AG09309 (cell line): Measurements from ENCODE around the gene TRIM24.

Experiments used
- DNase-seq: peaks from one replicate; pipeline ENCODE4 v3.0.0-alpha.2; 2010; ENCODE audit warnings: low read depth
- H3K4me3 ChIP-seq: 2 replicates; pipeline ENCODE4 v1.5.1; 2011; ENCODE audit warnings: mild to moderate bottlenecking, low read depth, low read length, moderate library complexity; ENCODE audit not compliant: control insufficient read depth
- CTCF ChIP-seq: IDR thresholded peaks from 2 replicates; pipeline ENCODE4 v1.5.1; 2011; ENCODE audit warnings: mild to moderate bottlenecking, low read depth, low read length, inconsistent platforms; ENCODE audit not compliant: insufficient read depth, control insufficient read depth; ENCODE audit errors: missing control alignments

TRIM24 gene

DNA sequence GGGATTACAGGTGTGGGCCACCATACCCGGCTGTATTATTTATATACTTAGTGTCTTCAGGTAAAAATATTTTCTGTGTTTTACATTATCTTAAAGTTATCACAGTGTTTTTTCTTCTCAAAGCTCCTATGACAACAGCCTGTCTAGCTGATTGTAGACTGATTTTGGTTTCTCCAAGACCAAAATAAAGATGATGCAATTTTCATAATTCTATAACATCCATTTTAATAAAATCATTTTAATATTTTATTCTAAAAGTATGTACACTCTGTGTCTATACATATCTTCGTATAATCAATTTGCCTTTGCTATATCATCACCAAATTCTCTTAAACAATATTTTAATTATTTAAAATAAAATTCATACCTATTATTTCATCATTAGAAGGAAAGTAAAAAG, 108.6 kb downstream of the TRIM24 start:
- no peak overlapping the region for H3K4me3 ChIP-seq
- DNase-seq: no peak
- TF ChIP-seq CTCF: no peak

DNA sequence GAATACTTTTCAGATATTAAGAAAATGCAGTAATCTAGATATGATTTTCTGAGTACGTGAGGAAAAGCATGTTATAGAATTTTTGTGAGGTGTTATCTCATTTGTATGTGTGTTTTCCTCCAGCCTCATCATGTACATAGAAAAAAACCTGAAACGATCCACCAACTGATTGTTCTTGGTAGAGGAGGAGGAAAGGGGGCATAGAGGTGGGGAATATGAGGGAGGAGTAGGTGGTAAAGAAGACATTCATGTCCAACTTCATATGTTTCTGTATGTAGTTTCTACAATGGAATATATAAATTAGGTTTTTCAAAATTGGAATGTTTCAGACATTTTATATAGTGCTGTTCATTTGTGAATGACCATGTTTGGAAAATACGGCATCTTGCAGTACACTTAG, 109.4 kb downstream of the TRIM24 start:
- H3K4me3 ChIP-seq: no peak overlapping the region
- TF ChIP-seq CTCF: no peak

DNA sequence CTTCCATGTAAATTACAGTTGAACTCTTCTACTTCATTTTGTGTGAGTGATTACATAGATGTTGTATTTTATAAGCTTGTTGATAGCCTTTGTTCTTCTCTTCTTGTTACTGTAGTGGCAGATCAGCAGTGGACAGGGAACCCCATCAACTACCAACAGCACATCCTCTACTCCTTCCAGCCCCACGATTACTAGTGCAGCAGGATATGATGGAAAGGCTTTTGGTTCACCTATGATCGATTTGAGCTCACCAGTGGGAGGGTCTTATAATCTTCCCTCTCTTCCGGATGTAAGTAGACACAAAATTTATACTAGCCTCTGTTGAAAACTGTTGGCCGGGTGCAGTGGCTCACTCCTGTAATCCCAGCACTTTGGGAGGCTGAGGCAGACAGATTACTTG, 110.7 kb downstream of the TRIM24 start:
- no peak overlapping the region for H3K4me3 ChIP-seq
- no peak for TF ChIP-seq CTCF
- DNase-seq: no peak

More for the DNA sequence above, 109.4 kb downstream of the TRIM24 start:
- DNase-seq: no peak

GRCh38 chr7:138573741-138574140, 113.7 kb downstream of the TRIM24 start:
- TF ChIP-seq CTCF: no peak
- DNase-seq: no peak
- H3K4me3 ChIP-seq: no peak overlapping the region

GRCh38 chr7:138575897-138576428, 115.9 kb downstream of the TRIM24 start:
- no peak overlapping the region for H3K4me3 ChIP-seq
- DNase-seq: no peak
- TF ChIP-seq CTCF: no peak

DNA sequence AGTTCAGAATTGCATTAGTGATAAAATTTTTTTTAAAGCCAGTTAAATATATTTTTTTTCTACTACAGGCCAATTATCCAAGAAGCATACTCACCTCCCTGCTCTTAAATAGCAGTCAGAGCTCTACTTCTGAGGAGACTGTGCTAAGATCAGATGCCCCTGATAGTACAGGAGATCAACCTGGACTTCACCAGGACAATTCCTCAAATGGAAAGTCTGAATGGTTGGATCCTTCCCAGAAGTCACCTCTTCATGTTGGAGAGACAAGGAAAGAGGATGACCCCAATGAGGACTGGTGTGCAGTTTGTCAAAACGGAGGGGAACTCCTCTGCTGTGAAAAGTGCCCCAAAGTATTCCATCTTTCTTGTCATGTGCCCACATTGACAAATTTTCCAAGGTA, 119.1 kb downstream of the TRIM24 start:
- H3K4me3 ChIP-seq: no peak overlapping the region
- no peak for DNase-seq
- TF ChIP-seq CTCF: no peak

GRCh38 chr7:138579671-138580070, 119.6 kb downstream of the TRIM24 start:
- TF ChIP-seq CTCF: no peak
- DNase-seq: no peak
- no peak overlapping the region for H3K4me3 ChIP-seq
